ENCODE results near the gene AP3S2. TPM values are rescaled to one million over a fixed set of nuclear protein-coding genes. Genes with fewer than 3 reads are reported as not detected.
A peak's percentile ranks its signal among the peaks of the same experiment; 100 is the strongest.

The AP3S2 gene
- polyA plus RNA-seq, 1 donor (not counting 4 experiments of a cell fraction or from before 2014, with no cell fraction given): 34.6 TPM

GRCh38 chr15:89828281-89829145 lies 65.3 kb downstream of the AP3S2 start:
- Histone ChIP-seq H3K4me3 (ENCODE audit: control insufficient read depth in 2 of 3, extremely low read depth in 1 of 3, insufficient read depth in 2 of 3, low read depth in 1 of 3, low read length in 3 of 3) (no peak overlapping the region), H3K9me3 (ENCODE audit: control insufficient read depth, low read depth, low read length) (no peaks in the 10 kb centered on the region), H3K27ac (ENCODE audit: control insufficient read depth, insufficient read depth, low read length) (no peak overlapping the region), H3K36me3 (ENCODE audit: control insufficient read depth in 2 of 2, extremely low read depth in 1 of 2, insufficient read depth in 2 of 2, low read length in 2 of 2) (peaks cover 7 to 9% of the 10 kb centered on the region in 2 experiments), H3K27me3 (ENCODE audit: control insufficient read depth, extremely low read depth, insufficient read depth, low read length) (no peaks in the 10 kb centered on the region), H3K4me1 (ENCODE audit: control insufficient read depth, extremely low read depth, insufficient read depth, low read length) (peaks cover 13% of the 10 kb centered on the region), H2AFZ (ENCODE audit: control insufficient read depth, low read length) (peak overlapping the region; percentile 7), H3K4me2 (ENCODE audit: control insufficient read depth, extremely low read depth, insufficient read depth, low read depth, low read length) (no peak overlapping the region), H3K9ac (ENCODE audit: control insufficient read depth, extremely low read depth, insufficient read depth, low read length) (no peak overlapping the region), H4K20me1 (ENCODE audit: control insufficient read depth, extremely low read depth, insufficient read depth, low read length) (no peaks in the 10 kb centered on the region), H3K79me2 (ENCODE audit: control insufficient read depth, insufficient read depth, low read length) (no peaks in the 10 kb centered on the region), H3K9me1 (ENCODE audit: control insufficient read depth, extremely low read depth, insufficient read depth, low read length) (no peaks in the 10 kb centered on the region)
- DNase-seq (ENCODE audit: low read depth, low spot score) (no peak), FAIRE-seq (no peak)
- dilution Hi-C loops (cut with MboI; ENCODE audit: extremely low pct_ligation_motif_present, low sequenced_read_pairs): no loop called here
- TF ChIP-seq, protein P1, sequence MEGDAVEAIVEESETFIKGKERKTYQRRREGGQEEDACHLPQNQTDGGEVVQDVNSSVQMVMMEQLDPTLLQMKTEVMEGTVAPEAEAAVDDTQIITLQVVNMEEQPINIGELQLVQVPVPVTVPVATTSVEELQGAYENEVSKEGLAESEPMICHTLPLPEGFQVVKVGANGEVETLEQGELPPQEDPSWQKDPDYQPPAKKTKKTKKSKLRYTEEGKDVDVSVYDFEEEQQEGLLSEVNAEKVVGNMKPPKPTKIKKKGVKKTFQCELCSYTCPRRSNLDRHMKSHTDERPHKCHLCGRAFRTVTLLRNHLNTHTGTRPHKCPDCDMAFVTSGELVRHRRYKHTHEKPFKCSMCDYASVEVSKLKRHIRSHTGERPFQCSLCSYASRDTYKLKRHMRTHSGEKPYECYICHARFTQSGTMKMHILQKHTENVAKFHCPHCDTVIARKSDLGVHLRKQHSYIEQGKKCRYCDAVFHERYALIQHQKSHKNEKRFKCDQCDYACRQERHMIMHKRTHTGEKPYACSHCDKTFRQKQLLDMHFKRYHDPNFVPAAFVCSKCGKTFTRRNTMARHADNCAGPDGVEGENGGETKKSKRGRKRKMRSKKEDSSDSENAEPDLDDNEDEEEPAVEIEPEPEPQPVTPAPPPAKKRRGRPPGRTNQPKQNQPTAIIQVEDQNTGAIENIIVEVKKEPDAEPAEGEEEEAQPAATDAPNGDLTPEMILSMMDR (optimal IDR thresholded peaks at IDR 0.05 in 1 of 3, IDR thresholded peaks at IDR 0.05 in 1 of 3, conservative IDR thresholded peaks at IDR 0.05 in 1 of 3; ENCODE audit: extremely low read depth in 1 of 3, insufficient read depth in 2 of 3, low read length in 3 of 3): no peak
- TF ChIP-seq EZH2 (IDR thresholded peaks at IDR 0.05; ENCODE audit: low read length): no peak

- TF ChIP-seq EZH2 (IDR thresholded peaks at IDR 0.05; ENCODE audit: low read length): no peak
- TF ChIP-seq, protein P1 (optimal IDR thresholded peaks at IDR 0.05 in 1 of 3, IDR thresholded peaks at IDR 0.05 in 1 of 3, conservative IDR thresholded peaks at IDR 0.05 in 1 of 3; ENCODE audit: extremely low read depth in 1 of 3, insufficient read depth in 2 of 3, low read length in 3 of 3): no peak
- no peak for FAIRE-seq
- Histone ChIP-seq H3K9me3 (ENCODE audit: control insufficient read depth, low read depth, low read length) (no peaks in the 10 kb centered on the region), H3K9me1 (ENCODE audit: control insufficient read depth, extremely low read depth, insufficient read depth, low read length) (no peaks in the 10 kb centered on the region), H3K79me2 (ENCODE audit: control insufficient read depth, insufficient read depth, low read length) (no peaks in the 10 kb centered on the region), H4K20me1 (ENCODE audit: control insufficient read depth, extremely low read depth, insufficient read depth, low read length) (no peaks in the 10 kb centered on the region), H3K36me3 (ENCODE audit: control insufficient read depth in 2 of 2, extremely low read depth in 1 of 2, insufficient read depth in 2 of 2, low read length in 2 of 2) (peaks cover under 1 to 3% of the 10 kb centered on the region in 2 experiments), H3K27ac (ENCODE audit: control insufficient read depth, insufficient read depth, low read length) (no peak overlapping the region), H3K27me3 (ENCODE audit: control insufficient read depth, extremely low read depth, insufficient read depth, low read length) (no peaks in the 10 kb centered on the region), H3K4me1 (ENCODE audit: control insufficient read depth, extremely low read depth, insufficient read depth, low read length) (peaks cover 19% of the 10 kb centered on the region), H2AFZ (ENCODE audit: control insufficient read depth, low read length) (no peak overlapping the region), H3K9ac (ENCODE audit: control insufficient read depth, extremely low read depth, insufficient read depth, low read length) (no peak overlapping the region), H3K4me3 (ENCODE audit: control insufficient read depth in 2 of 3, extremely low read depth in 1 of 3, insufficient read depth in 2 of 3, low read depth in 1 of 3, low read length in 3 of 3) (no peak overlapping the region), H3K4me2 (ENCODE audit: control insufficient read depth, extremely low read depth, insufficient read depth, low read depth, low read length) (no peak overlapping the region)
- DNase-seq (ENCODE audit: low read depth, low spot score): no peak
- dilution Hi-C loops (cut with MboI; ENCODE audit: extremely low pct_ligation_motif_present, low sequenced_read_pairs): no loop called here
Observed at GRCh38 chr15:89827829-89828228, 66.0 kb downstream of the AP3S2 start.
